Liver (tissue), 9 donors: ENCODE measurements around the gene OMG. TPM values are rescaled to one million over a fixed set of nuclear protein-coding genes. Genes with fewer than 3 reads are reported as not detected.
"Not testable (repeated sequence)": the region's sequence is repeated elsewhere in the genome, so short reads cannot be mapped to it uniquely, and the experiment has no call there.

ENCODE experiments used
- DNase-seq: peaks from one replicate; pipeline ENCODE4 v3.0.0-alpha.2; 2017; ENCODE audit warnings: low spot score
- H3K27ac ChIP-seq, 2 donors: one replicate each; pipeline ENCODE4 v1.7.0; 2013; ENCODE audit warnings: inconsistent platforms in 2 of 2, low read length in 2 of 2, control low read depth in 1 of 2, low read depth in 1 of 2, mild to moderate bottlenecking in 1 of 2
- H3K27me3 ChIP-seq, 4 donors: one replicate each; pipeline versions ENCODE4 v1.6.1 to v1.7.0; 2013; ENCODE audit warnings: low read length in 3 of 4, inconsistent platforms in 1 of 4, mild to moderate bottlenecking in 1 of 4, moderate library complexity in 1 of 4; ENCODE audit not compliant: control insufficient read depth in 4 of 4, insufficient read depth in 4 of 4
- H3K36me3 ChIP-seq, 4 donors: one replicate each; pipeline versions ENCODE4 v1.6.1 to v1.7.0; 2013; ENCODE audit warnings: low read length in 3 of 4, mild to moderate bottlenecking in 3 of 4, low read depth in 1 of 4, moderate library complexity in 1 of 4; ENCODE audit not compliant: control insufficient read depth in 4 of 4, insufficient read depth in 3 of 4
- H3K4me1 ChIP-seq, 4 donors: one replicate each; pipeline versions ENCODE4 v1.6.1 to v1.7.0; 2013; ENCODE audit warnings: low read length in 3 of 4, mild to moderate bottlenecking in 3 of 4, moderate library complexity in 1 of 4; ENCODE audit not compliant: control insufficient read depth in 4 of 4, insufficient read depth in 4 of 4
- H3K4me3 ChIP-seq, 3 donors: one replicate each; pipeline versions ENCODE4 v1.6.1 to v1.7.0; 2013; ENCODE audit warnings: low read length in 3 of 3, control low read depth in 1 of 3, low read depth in 1 of 3, mild to moderate bottlenecking in 1 of 3
- H3K9ac ChIP-seq, 2 donors: one replicate each; pipeline ENCODE4 v1.7.0; 2013; ENCODE audit warnings: low read length in 2 of 2, mild to moderate bottlenecking in 2 of 2, moderate library complexity in 2 of 2, control low read depth in 1 of 2, low read depth in 1 of 2
- H3K9me3 ChIP-seq, 4 donors: one replicate each; pipeline versions ENCODE4 v1.6.1 to v1.7.0; 2013; ENCODE audit warnings: low read length in 3 of 4; ENCODE audit not compliant: control insufficient read depth in 4 of 4
- ATF3 ChIP-seq: IDR thresholded peaks from 2 replicates; pipeline ENCODE4 v1.6.1; 2016; ENCODE audit warnings: antibody characterized with exemption
- EGR1 ChIP-seq, 2 donors: IDR thresholded peaks; 2 replicates each; pipeline ENCODE4 v1.6.1; 2016 to 2018; ENCODE audit warnings: antibody characterized with exemption in 2 of 2, low read depth in 2 of 2
- FOXA1 ChIP-seq: IDR thresholded peaks from 2 replicates; pipeline ENCODE4 v1.6.1; 2016; ENCODE audit warnings: antibody characterized with exemption
- FOXA2 ChIP-seq: IDR thresholded peaks from 2 replicates; pipeline ENCODE4 v1.6.1; 2016; ENCODE audit warnings: antibody characterized with exemption
- GABPA ChIP-seq, 2 donors: IDR thresholded peaks in 1 of 2; conservative IDR thresholded peaks in 1 of 2; 2 replicates each; pipeline ENCODE4 v1.6.1; 2016; ENCODE audit warnings: antibody characterized with exemption in 2 of 2, mild to moderate bottlenecking in 1 of 2, moderate library complexity in 1 of 2
- HNF4G ChIP-seq: IDR thresholded peaks from 2 replicates; pipeline ENCODE4 v1.6.1; 2016; ENCODE audit warnings: antibody characterized with exemption
- JUND ChIP-seq, 2 donors: IDR thresholded peaks; 2 replicates each; pipeline ENCODE4 v1.6.1; 2016; ENCODE audit warnings: antibody characterized with exemption in 2 of 2
- NR2F2 ChIP-seq: IDR thresholded peaks from 2 replicates; pipeline ENCODE4 v1.6.1; 2016; ENCODE audit warnings: antibody characterized with exemption
- RAD21 ChIP-seq, 2 donors: IDR thresholded peaks; 2 replicates each; pipeline ENCODE4 v1.6.1; 2016; ENCODE audit warnings: antibody characterized with exemption in 2 of 2, mild to moderate bottlenecking in 2 of 2
- RXRA ChIP-seq, 2 donors: IDR thresholded peaks; 2 replicates each; pipeline ENCODE4 v1.6.1; 2017 to 2018; ENCODE audit warnings: antibody characterized with exemption in 2 of 2, mild to moderate bottlenecking in 1 of 2
- SP1 ChIP-seq: IDR thresholded peaks from 2 replicates; pipeline ENCODE4 v1.6.1; 2018; ENCODE audit warnings: antibody characterized with exemption, mild to moderate bottlenecking
- TAF1 ChIP-seq: conservative IDR thresholded peaks from 2 replicates; pipeline ENCODE4 v1.6.1; 2016; ENCODE audit warnings: antibody characterized with exemption, mild to moderate bottlenecking
- YY1 ChIP-seq: IDR thresholded peaks from 2 replicates; pipeline ENCODE4 v1.6.1; 2016; ENCODE audit warnings: antibody characterized with exemption, mild to moderate bottlenecking
- ZBTB33 ChIP-seq: IDR thresholded peaks from 2 replicates; pipeline ENCODE4 v1.6.1; 2016; ENCODE audit warnings: antibody characterized with exemption
- WGBS: extraction: QIAGEN DNeasy Blood & Tissue Kit; methylation state at CpG from one replicate; pipeline ENCODE4 v1.1.7; 2013; 5-methylcytosine and 5-hydroxymethylcytosine counted together
- polyA plus RNA-seq, 2 donors: library from polyadenylated mRNA; stranded (reverse) in 1 of 2; unstranded in 1 of 2; fragments of 200-250 nt in 1 of 2; fragments of >200 nt in 1 of 2; fragmentation: Nextera tagmentation in 1 of 2; extraction: Ambion mirVana in 1 of 2; gene quantifications; one replicate each; pipeline versions ENCODE4 v1.2.1 to v1.2.3, GENCODE V29; 2013 to 2015
- total RNA-seq, 2 donors: library from RNA; depleted of rRNA; stranded (reverse); fragments of >200 nt; gene quantifications; one replicate each; pipeline ENCODE4 v1.2.3, GENCODE V29; 2014
- TF ChIP-seq, protein P1 (sequence below): IDR thresholded peaks from 2 replicates; pipeline ENCODE4 v1.6.1; 2016; ENCODE audit warnings: antibody characterized with exemption
- TF ChIP-seq, protein P2 (sequence below): fragments of 150-350 bp; IDR thresholded peaks from 2 replicates; pipeline ENCODE4 v1.5.1; 2017; ENCODE audit warnings: improper control_type of control experiment, low read depth, low read length; ENCODE audit not compliant: missing input control
- donor health status: healthy.
- donor health status: healthy.
- donor health status: healthy.
- donor health status: healthy.
- donor health status: healthy.

Gene OMG
- total and polyA plus RNA-seq, 4 donors: 0.05 to 2.1 (median 0.19) TPM

DNA sequence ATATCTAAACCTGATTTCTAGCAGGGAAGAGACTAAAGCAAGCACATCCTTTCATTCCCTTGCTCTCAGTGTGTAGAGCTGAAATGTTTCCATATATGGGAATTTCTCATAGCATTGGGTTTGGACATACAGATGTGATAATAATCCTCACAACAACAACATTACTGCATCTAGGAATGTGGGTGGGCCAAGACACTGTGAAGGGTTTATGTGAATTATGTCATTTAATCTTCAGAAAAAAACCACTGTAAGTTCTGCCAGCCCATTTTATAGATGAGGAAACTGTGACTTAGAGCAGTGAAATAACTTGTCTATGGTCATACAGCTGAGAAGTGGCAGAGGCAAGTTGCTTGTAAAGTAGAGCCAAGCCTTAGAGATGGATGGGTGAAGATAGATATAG lies 5.2 kb downstream of the OMG start (continued):
- TF ChIP-seq ATF3: no peak
- TF ChIP-seq YY1: no peak
- no peak for TF ChIP-seq SP1
- no peak for TF ChIP-seq FOXA1
- no peak for TF ChIP-seq ZBTB33
- TF ChIP-seq TAF1: no peak

GRCh38 chr17:31289790-31290189 lies 7.2 kb downstream of the OMG start:
- no peaks in the 10 kb centered on the region for H3K4me1 ChIP-seq
- H3K27me3 ChIP-seq: no peaks in the 10 kb centered on the region
- H3K36me3 ChIP-seq: peaks cover 0 to 5% (median 3%) of the 10 kb centered on the region in 4 donors
- TF ChIP-seq, protein P1, sequence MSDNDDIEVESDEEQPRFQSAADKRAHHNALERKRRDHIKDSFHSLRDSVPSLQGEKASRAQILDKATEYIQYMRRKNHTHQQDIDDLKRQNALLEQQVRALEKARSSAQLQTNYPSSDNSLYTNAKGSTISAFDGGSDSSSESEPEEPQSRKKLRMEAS: no peak
- TF ChIP-seq RXRA (IDR thresholded peaks at IDR 0.05) (no peak), GABPA (IDR thresholded peaks at IDR 0.05 in 1 of 2, conservative IDR thresholded peaks at IDR 0.05 in 1 of 2) (no peak), SP1 (no peak), JUND (IDR thresholded peaks at IDR 0.05) (no peak)
- DNase-seq: no peak
- H3K27ac ChIP-seq: no peak overlapping the region
- H3K9me3 ChIP-seq: no peaks in the 10 kb centered on the region
- no peak overlapping the region for H3K9ac ChIP-seq
- H3K4me3 ChIP-seq: no peak overlapping the region
- 86% methylated on average over 3 of the region's 3 CpGs for WGBS

GRCh38 chr17:31287932-31288331 lies 9.1 kb downstream of the OMG start:
- not testable (repeated sequence) for H3K9ac ChIP-seq, H3K36me3 ChIP-seq, H3K27me3 ChIP-seq, H3K9me3 ChIP-seq, DNase-seq, H3K4me1 ChIP-seq, H3K4me3 ChIP-seq, H3K27ac ChIP-seq
- WGBS: 78% methylated on average over 1 of the region's 1 CpG

- WGBS: 96% methylated on average over 1 of the region's 1 CpG
Measured at GRCh38 chr17:31286587-31286986, 10.5 kb downstream of the OMG start.

More at GRCh38 chr17:31286587-31286986, 10.5 kb downstream of the OMG start:
- no peaks in the 10 kb centered on the region for H3K27me3 ChIP-seq
- no peaks in the 10 kb centered on the region for H3K9me3 ChIP-seq
- no peak overlapping the region for H3K9ac ChIP-seq
- no peak overlapping the region for H3K4me3 ChIP-seq
- H3K36me3 ChIP-seq: peaks cover 0 to 5% (median 0%) of the 10 kb centered on the region in 4 donors
- TF ChIP-seq, protein P2, sequence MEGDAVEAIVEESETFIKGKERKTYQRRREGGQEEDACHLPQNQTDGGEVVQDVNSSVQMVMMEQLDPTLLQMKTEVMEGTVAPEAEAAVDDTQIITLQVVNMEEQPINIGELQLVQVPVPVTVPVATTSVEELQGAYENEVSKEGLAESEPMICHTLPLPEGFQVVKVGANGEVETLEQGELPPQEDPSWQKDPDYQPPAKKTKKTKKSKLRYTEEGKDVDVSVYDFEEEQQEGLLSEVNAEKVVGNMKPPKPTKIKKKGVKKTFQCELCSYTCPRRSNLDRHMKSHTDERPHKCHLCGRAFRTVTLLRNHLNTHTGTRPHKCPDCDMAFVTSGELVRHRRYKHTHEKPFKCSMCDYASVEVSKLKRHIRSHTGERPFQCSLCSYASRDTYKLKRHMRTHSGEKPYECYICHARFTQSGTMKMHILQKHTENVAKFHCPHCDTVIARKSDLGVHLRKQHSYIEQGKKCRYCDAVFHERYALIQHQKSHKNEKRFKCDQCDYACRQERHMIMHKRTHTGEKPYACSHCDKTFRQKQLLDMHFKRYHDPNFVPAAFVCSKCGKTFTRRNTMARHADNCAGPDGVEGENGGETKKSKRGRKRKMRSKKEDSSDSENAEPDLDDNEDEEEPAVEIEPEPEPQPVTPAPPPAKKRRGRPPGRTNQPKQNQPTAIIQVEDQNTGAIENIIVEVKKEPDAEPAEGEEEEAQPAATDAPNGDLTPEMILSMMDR: no peak
- TF ChIP-seq NR2F2 (no peak), RAD21 (IDR thresholded peaks at IDR 0.05) (no peak), YY1 (no peak), HNF4G (no peak), JUND (IDR thresholded peaks at IDR 0.05) (no peak), FOXA2 (no peak), RXRA (IDR thresholded peaks at IDR 0.05) (no peak), TAF1 (no peak), FOXA1 (no peak), EGR1 (IDR thresholded peaks at IDR 0.05; ENCODE audit: low read depth in 2 of 2) (no peak), GABPA (IDR thresholded peaks at IDR 0.05 in 1 of 2, conservative IDR thresholded peaks at IDR 0.05 in 1 of 2) (no peak)
- TF ChIP-seq, protein P1: no peak
- H3K27ac ChIP-seq: no peak overlapping the region
- no peak for DNase-seq
- H3K4me1 ChIP-seq: no peaks in the 10 kb centered on the region
